HTR-8/SVneo (cell line): ENCODE results near the gene ACBD3.

Source experiments
- DNase-seq: peaks from one replicate; pipeline ENCODE4 v3.0.0; 2011; ENCODE audit warnings: low spot score, mixed read lengths; ENCODE audit not compliant: insufficient read length
- FAIRE-seq: peaks from 2 replicates; lab custom pipeline; 2011; peaks lifted over from hg19 to GRCh38; lab: Jason Lieb, UNC

ACBD3 gene

GRCh38 chr1:226186124-226187018 lies at the start of gene ACBD3:
ACBD3 (minus strand) TSS chr1:226186741; CDS start chr1:226186675, 66 bp downstream.
- DNase-seq, result peak; percentile 96

DNA sequence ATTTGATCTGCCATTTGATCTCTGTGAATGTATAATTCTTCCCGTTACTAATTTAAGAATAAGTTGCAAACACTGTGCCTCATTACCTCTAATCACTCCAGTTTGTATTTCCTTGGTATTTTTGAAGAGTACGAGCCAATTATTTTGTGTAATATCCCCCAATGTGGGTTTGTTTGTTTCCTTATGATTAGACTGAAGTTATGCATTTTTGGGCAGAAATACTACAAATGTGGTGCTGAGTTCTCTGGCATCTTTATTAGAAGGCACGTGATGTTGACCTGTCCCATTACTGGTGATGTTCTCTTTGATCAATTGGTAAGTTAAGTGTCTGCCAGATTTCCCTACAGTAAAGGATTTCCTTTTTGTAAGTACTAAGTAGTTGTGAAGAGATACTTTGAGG lies 47.3 kb upstream of the ACBD3 start:
- DNase-seq (no peak), FAIRE-seq (no peak)

More at GRCh38 chr1:226186124-226187018, at the start of gene ACBD3:
- FAIRE-seq, result peak; percentile 92

DNA sequence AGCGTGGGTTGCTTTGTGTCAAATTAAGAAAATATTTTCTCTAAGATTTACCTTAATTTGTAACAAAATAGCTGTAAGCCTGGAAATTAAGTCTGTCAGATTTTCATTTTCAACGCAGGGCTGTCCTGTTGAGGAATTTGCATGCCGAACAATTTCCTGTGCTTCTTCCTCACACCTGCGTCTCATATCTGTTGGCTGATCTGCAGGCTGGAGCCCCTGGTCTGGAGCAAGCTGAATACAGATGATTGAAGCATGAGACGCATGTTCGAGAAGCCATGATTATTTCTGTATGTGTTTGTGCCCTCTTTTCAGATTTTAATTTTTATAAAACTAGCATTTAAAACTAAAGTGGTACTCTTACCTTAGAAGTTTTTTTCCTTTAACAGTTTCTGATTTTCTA lies 46.8 kb upstream of the ACBD3 start:
- FAIRE-seq (no peak), DNase-seq (no peak)

GRCh38 chr1:226226601-226227000 lies 40.1 kb upstream of the ACBD3 start:
- no peak for DNase-seq
- FAIRE-seq, result no peak

- FAIRE-seq (no peak), DNase-seq (peak; percentile 41)
These were observed 37.3 kb upstream of the ACBD3 start for GRCh38 chr1:226223786-226224244.

- FAIRE-seq (no peak), DNase-seq (no peak)
These were observed 36.7 kb upstream of the ACBD3 start, which contains the start of gene MIXL1 for GRCh38 chr1:226223157-226223785. MIXL1 (plus strand) TSS chr1:226223664; CDS start chr1:226223682, 18 bp downstream.

- FAIRE-seq (no peak), DNase-seq (no peak)
These were observed 36.1 kb upstream of the ACBD3 start for GRCh38 chr1:226222686-226223085.

- FAIRE-seq (no peak), DNase-seq (no peak)
These were observed 34.1 kb upstream of the ACBD3 start for GRCh38 chr1:226220473-226221189.

DNA sequence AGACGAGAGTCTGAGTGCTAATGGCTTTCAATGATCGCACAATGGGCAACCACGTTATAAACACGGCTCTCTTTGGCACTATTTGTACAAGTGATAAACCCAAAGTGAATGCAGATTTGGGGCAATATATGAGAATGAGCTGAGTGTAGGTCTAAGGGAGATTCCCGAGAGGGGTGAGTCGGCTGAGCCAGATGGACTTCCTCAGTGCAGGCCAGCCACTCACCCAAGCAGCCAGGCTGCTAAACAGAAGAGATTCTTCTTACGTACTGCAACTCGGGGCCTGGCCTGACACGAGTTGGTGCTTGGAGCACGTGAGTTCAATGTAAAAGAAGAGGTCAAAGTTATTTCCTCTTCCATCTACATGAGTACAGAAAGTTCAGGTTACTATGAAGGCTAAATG lies 30.7 kb upstream of the ACBD3 start:
- no peak for DNase-seq

DNA sequence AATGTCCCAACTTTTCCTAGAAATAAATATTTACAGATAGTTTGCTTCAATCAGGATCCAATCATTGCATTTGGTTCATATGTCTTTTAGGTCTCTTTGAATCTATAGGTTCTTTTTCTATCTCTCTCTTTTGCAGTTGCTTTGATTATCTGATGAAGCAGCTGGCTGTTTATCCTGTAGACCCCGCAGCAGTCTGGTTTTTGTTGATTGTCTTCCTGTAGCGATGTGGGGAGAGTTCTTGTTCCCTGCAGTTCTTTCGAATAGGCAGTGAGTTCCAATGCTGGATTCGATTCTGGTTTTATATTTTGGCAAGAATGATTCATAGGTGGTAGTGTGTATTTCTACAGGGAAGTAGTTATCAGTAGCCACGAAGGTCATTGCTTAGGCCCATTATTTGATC lies 29.5 kb upstream of the ACBD3 start:
- no peak for FAIRE-seq
- DNase-seq, result no peak

More for the DNA sequence above, 30.7 kb upstream of the ACBD3 start:
- FAIRE-seq, result peak; percentile 4

- DNase-seq (no peak), FAIRE-seq (no peak)
These were observed 28.7 kb upstream of the ACBD3 start for GRCh38 chr1:226215239-226215638.

- DNase-seq, result no peak
- FAIRE-seq, result no peak
These were observed 26.0 kb upstream of the ACBD3 start for GRCh38 chr1:226212545-226212944.

- DNase-seq (no peak), FAIRE-seq (no peak)
These were observed 24.8 kb upstream of the ACBD3 start for GRCh38 chr1:226211181-226211821.

GRCh38 chr1:226210571-226211176 lies 24.1 kb upstream of the ACBD3 start:
- FAIRE-seq (no peak), DNase-seq (no peak)

DNA sequence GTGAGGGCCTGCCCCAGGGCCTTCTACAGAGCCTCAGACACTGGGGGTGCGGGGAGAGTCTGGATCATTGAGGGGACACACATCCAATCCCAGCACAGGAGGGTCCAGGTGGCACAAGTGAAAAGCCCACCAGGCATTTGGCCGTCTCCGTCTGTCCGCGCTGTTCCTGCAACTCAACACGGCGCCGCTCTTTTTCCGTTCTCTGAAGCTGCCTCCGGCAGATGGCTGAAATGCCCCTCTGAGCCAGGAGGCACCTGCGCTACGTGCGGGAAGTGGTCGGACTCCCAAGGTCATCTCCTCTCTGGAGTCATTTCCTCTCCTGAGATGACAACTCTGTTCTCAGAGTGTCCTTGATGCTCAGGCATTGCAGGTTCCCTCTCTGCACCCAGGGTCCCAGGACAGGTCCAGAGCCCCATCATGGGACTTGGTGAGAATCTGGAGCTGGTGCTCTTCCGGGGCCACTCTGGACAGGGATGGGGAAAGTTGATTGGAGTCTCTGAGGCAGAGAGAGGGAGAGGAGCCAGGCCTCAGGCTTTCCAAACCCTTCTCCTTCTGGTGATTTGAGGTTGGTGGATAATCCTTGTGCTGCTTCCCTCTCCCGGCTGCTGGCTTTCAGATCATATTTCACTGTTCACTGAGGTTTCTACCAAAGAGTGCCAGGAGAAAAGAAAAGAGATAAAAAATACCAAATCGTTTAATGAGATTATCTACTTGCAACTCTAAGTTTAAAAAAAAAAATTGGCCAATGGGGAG lies 22.9 kb upstream of the ACBD3 start:
- DNase-seq (no peak), FAIRE-seq (no peak)

DNA sequence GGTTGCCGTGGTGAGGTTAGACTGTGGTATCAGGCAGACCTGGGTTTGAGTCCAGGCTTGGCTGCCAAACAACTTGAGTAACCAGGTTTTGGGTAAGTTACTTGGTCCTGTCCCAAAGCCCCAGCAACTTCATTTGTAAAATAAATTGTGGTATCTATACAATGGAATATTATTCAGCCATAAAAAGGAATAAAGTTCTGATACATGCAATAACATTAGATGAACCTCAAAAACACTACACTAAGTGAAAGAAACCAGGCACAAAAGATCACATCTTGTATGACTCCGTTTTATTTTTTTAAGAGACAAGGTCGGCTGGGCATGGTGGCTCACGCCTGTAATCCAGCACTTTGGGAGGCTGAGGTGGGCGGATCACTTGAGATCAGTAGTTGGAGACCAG lies 20.5 kb upstream of the ACBD3 start:
- no peak for DNase-seq
- no peak for FAIRE-seq

- DNase-seq, result no peak
- no peak for FAIRE-seq
These were observed 17.7 kb upstream of the ACBD3 start for GRCh38 chr1:226204198-226204597.

DNA sequence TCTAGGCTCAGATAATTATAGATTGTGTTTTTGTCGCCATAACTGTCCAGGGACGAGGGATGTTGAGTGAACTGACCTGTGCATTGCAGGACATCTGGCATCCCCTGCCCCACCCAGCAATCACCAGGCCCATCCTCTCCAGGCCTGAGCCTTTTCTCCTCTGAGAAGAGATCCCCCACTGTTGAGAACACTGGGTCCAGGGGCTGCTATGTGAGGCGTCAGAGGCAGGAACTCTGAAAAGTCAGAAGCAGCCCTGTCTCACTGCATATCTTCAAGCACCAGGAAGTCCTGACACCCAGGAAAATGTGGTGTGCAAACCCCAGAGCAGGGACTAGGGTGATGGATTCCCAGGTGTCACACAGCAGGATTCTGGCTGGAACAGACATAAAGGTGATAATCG lies 17.1 kb upstream of the ACBD3 start:
- no peak for DNase-seq
- no peak for FAIRE-seq

DNA sequence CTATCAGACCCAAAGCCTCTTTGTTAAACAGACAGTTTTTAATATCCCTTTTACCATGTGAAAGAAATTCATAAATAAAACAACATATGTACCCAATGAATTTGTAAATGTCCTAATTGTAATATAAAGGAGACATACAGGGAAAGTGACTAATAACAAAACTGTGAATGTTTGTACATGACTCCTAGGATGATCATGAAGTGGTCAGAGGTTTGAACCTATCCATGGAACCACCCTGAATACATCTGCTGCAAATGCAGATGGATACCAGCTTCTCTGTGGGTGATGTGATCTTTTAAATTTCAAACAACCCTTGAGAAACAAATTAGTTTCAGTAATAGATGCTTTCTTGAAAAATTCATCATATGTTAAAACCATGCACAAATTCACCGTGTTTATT lies 16.7 kb upstream of the ACBD3 start:
- no peak for DNase-seq
- FAIRE-seq, result no peak
